ENCODE data around the gene TIMM44.
"Not testable (repeated sequence)": the region's sequence is repeated elsewhere in the genome, so short reads cannot be mapped to it uniquely, and the experiment has no call there.

Gene TIMM44

GRCh38 chr19:7941895-7942596, 1.4 kb downstream of the TIMM44 start:
- no peak for DNase-seq

GRCh38 chr19:7940841-7941240, 2.6 kb downstream of the TIMM44 start:
- no peak for DNase-seq

GRCh38 chr19:7934766-7935165, 8.7 kb downstream of the TIMM44 start:
- no peak for DNase-seq

GRCh38 chr19:7933828-7934725, 9.4 kb downstream of the TIMM44 start:
- no peak for DNase-seq

GRCh38 chr19:7933411-7933810, 10.1 kb downstream of the TIMM44 start:
- no peak for DNase-seq

- DNase-seq, result no peak
Measured at GRCh38 chr19:7932930-7933300, 10.6 kb downstream of the TIMM44 start.

- no peak for DNase-seq
Measured at GRCh38 chr19:7932276-7932929, 11.1 kb downstream of the TIMM44 start.

- no peak for DNase-seq
Measured at GRCh38 chr19:7931221-7932061, 12.0 kb downstream of the TIMM44 start.

GRCh38 chr19:7930765-7931164, 12.7 kb downstream of the TIMM44 start:
- no peak for DNase-seq

- not testable (repeated sequence) for DNase-seq
Measured at GRCh38 chr19:7930030-7930429, 13.4 kb downstream of the TIMM44 start.

GRCh38 chr19:7928741-7929701, 14.4 kb downstream of the TIMM44 start:
- peak in 1 of 2 experiments; percentile 57 for DNase-seq

- no peak for DNase-seq
Measured at GRCh38 chr19:7928334-7928706, 15.1 kb downstream of the TIMM44 start.

GRCh38 chr19:7927605-7928333, 15.7 kb downstream of the TIMM44 start:
- no peak for DNase-seq

GRCh38 chr19:7926727-7927604, 16.5 kb downstream of the TIMM44 start:
- DNase-seq, result peak in 1 of 2 experiments; percentile 38

- DNase-seq, result peak; percentile 50 to 73
Measured at GRCh38 chr19:7926021-7926726, 17.3 kb downstream of the TIMM44 start, which contains the start of gene CTXN1. TSS of gene CTXN1 (minus strand) at chr19:7926135. CDS start at chr19:7925538, 597 bp downstream.

GRCh38 chr19:7925171-7925851, 18.2 kb downstream of the TIMM44 start:
- peak; percentile 59 to 83 for DNase-seq

- DNase-seq, result peak in 1 of 2 experiments; percentile 20
Measured at GRCh38 chr19:7924651-7925170, 18.8 kb downstream of the TIMM44 start.

GRCh38 chr19:7924241-7924640, 19.2 kb downstream of the TIMM44 start:
- no peak for DNase-seq
